IPS-NIHi11 (cell line): ENCODE measurements around the gene UBE2G2.

ENCODE experiments used
- DNase-seq: peaks from one replicate; pipeline ENCODE4 v3.0.0; 2012; ENCODE audit warnings: mixed read lengths, low spot score

UBE2G2 gene

DNA sequence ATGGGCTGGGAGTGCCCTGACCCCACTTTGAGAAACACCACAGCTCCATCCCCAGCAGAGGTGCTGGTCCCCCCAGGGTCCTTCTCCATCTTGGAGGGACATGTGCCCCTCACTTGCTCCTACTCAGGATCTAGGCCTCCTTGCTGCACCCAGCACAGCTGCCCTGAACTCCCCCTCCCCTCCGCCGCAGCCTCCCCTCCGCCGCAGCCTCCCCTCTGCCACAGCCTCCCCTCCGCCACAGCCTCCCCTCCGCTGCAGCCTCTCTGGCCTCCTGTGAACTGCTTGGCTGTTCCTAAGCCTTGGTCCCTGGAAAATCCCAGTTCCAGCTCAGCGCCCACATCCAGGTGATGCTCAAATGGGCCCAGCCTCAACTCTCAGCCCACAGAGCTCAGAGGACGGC, 74.3 kb downstream of the UBE2G2 start:
- no peak for DNase-seq

DNA sequence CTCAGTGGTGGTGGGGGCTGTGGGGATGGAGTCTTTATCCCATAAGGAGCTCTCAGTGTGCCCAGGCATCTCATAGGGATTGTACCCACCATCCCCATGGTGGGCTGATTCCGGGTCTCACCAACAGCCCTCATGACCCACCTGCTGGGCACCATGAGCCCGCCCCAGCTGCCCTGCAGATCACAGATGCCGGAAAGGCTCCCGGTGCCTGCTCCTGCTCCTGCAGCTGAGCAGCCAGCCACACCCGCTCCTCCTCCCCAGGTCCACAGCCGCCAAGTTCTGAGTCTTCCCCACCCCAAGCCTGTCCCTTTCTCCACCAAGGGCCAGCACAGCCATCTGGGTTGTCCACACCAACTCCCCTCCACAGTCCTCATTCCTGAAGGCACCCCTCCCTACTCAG, 74.8 kb downstream of the UBE2G2 start:
- DNase-seq, result no peak

DNA sequence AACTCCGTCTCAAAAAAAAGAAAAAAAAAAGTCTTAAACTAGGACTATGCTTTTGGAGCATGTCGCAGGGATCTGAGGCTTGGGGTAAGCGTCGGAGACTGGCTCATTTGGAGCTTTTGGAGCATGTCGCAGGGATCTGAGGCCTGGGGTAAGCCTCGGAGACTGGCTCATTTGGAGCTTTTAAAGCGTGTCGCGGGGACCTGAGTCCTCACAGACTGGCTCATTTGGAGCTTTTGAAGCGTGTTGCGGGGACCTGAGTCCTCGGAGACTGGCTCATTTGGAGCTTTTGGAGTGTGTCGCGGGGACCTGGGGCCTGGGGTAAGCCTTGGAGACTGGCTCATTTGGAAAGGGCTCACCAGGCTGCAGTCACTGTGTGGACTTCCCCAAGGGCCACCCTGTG, 76.7 kb downstream of the UBE2G2 start:
- DNase-seq, result no peak

DNA sequence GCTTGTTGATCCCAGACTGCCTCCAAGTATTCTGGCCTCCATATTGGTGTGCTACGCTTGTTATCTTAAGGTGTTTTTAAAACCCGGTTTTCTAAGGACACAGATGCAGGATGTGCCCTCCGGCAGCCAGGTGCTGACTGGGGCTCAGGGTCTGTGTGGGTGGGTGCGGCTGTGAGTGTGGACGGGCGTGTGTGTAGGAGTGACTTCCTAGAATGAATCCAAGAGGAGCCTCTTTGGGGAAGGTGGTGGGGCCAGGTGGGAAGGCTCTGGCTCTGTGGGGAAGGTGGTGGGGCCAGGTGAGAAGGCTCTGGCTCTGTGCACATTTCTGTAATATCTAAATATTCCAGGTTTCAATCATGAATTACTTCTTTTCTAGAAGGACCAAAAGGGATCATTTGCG, 77.4 kb downstream of the UBE2G2 start:
- DNase-seq, result no peak

DNA sequence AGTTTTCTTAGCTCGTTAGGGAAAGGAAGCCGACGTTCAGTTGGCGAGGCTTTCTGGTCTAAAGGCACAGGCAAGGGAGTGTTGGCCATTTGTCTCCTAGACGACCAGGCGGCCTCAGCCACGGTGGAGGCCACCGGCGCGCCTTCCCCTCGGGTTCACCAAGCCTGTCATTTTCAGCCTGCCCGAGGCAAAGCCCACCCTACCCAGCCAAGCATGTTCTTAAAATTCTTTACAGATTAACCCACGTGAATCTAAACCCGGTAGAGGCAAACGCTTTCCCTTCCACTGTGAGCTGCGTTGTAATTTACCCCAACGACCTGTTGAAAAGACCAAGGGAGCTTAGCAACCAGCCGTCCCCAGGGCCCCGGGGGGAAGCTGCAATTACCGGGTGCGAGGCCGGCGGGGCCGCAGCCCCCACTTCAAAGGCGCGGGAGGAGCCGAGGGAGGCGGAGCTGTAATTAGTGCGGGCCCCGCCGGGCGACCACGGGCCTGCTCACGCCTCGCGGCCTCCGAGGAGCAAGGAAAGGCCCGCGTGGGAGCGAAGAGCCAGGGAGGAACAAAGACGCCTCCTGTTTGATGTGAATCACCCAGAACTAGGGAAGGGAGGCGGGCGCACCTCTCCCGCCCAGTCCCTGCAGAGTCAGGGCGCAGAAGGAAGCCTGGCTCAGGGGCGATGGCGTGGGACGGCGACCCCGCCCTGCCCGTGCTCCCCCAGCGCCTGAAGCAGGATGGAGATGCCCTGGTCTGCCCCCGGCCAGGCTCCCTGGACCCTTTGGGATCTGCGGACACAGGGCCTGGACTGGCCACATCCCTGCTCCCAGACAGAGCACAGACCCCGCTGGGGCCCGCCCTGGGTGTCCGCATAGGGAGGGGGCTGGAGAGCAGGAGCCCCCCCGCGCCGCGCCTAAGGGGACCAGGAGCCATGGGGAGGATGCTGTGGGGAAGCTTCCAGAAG, 78.2 kb downstream of the UBE2G2 start:
- DNase-seq, result no peak

DNA sequence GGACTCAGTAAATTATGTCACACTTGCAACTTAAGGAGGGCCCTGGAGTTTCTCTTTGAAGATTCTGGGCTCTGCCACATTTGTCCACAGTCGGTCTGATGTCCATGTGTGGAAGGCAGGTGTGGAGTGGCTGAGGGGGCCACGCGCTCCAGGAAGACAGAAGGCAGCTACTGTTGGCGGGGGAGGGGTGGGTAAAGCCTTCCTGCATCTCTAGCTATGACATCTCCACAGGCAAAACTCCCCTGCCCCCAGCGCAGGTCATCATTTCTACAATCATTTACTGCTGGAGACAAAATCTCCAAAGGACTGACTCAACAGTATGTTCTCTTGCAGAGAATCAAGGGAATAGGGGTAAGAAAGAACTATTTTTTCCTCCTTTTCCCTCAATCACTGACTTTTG, 78.9 kb downstream of the UBE2G2 start:
- no peak for DNase-seq

DNA sequence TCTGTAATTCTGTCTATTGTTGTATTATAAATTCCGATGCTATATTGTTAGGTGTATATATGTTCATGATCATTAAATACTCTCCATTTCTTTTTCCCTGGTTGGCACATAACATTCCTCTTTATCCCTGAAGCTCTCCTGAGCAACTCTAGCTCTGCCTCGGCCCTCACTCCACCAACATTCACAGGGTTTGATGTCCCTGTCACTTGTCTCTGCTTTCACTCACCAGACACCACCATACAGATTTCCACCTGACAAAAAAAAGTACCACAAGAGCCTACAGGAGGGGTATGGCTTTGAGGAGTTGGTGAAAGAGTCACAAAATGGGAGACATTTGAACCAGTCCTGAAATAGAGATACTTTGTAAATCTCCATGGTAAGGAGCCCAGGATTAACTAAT, 81.5 kb downstream of the UBE2G2 start:
- DNase-seq, result no peak
